Nephron progenitor cell (in vitro differentiated cells): ENCODE results near the gene FAM153A.
"Not testable (repeated sequence)": the region's sequence is repeated elsewhere in the genome, so short reads cannot be mapped to it uniquely, and the experiment has no call there.

ENCODE experiments used
- DNase-seq: peaks from one replicate; pipeline ENCODE4 v3.0.0; 2021
- H3K27ac Mint-ChIP-seq: 2 replicates; pipeline ENCODE4 v1.8.0; 2021; ENCODE audit warnings: mild to moderate bottlenecking, moderate library complexity, mixed read lengths
- H3K27me3 Mint-ChIP-seq: 2 replicates; pipeline ENCODE4 v1.8.0; 2021; ENCODE audit warnings: mild to moderate bottlenecking, low read depth, mixed read lengths; ENCODE audit not compliant: poor library complexity
- H3K36me3 Mint-ChIP-seq: 2 replicates; pipeline ENCODE4 v1.8.0; 2021; ENCODE audit warnings: low read depth, mixed read lengths
- H3K4me1 Mint-ChIP-seq: 2 replicates; pipeline ENCODE4 v1.8.0; 2021; ENCODE audit warnings: mixed read lengths
- H3K4me3 Mint-ChIP-seq: 2 replicates; pipeline ENCODE4 v1.8.0; 2021; ENCODE audit warnings: mild to moderate bottlenecking, moderate library complexity, mixed read lengths
- H3K9me3 Mint-ChIP-seq: 2 replicates; pipeline ENCODE4 v1.8.0; 2021; ENCODE audit warnings: mild to moderate bottlenecking, moderate library complexity, mixed read lengths

Gene FAM153A

GRCh38 chr5:177693671-177694517, 88.8 kb downstream of the FAM153A start:
- not testable (repeated sequence) for DNase-seq

GRCh38 chr5:177692969-177693368, 89.7 kb downstream of the FAM153A start:
- H3K9me3 Mint-ChIP-seq: peaks cover 11% of the 10 kb centered on the region
- not testable (repeated sequence) for DNase-seq, H3K27me3 Mint-ChIP-seq

More at GRCh38 chr5:177693671-177694517, 88.8 kb downstream of the FAM153A start:
- not testable (repeated sequence) for H3K4me3 Mint-ChIP-seq, H3K9me3 Mint-ChIP-seq, H3K27me3 Mint-ChIP-seq, H3K27ac Mint-ChIP-seq, H3K4me1 Mint-ChIP-seq, H3K36me3 Mint-ChIP-seq

GRCh38 chr5:177692507-177692906, 90.2 kb downstream of the FAM153A start:
- H3K4me1 Mint-ChIP-seq, H3K36me3 Mint-ChIP-seq, DNase-seq, H3K4me3 Mint-ChIP-seq, H3K27ac Mint-ChIP-seq, H3K27me3 Mint-ChIP-seq: not testable (repeated sequence)
- H3K9me3 Mint-ChIP-seq: peaks cover 11% of the 10 kb centered on the region

More at GRCh38 chr5:177692969-177693368, 89.7 kb downstream of the FAM153A start:
- H3K27ac Mint-ChIP-seq, H3K36me3 Mint-ChIP-seq, H3K4me1 Mint-ChIP-seq, H3K4me3 Mint-ChIP-seq: not testable (repeated sequence)

- H3K27ac Mint-ChIP-seq, H3K4me1 Mint-ChIP-seq, DNase-seq, H3K36me3 Mint-ChIP-seq, H3K4me3 Mint-ChIP-seq, H3K27me3 Mint-ChIP-seq, H3K9me3 Mint-ChIP-seq: not testable (repeated sequence)
Measured at GRCh38 chr5:177689011-177689610, 93.6 kb downstream of the FAM153A start.

- H3K4me1 Mint-ChIP-seq, H3K27ac Mint-ChIP-seq, H3K36me3 Mint-ChIP-seq, H3K27me3 Mint-ChIP-seq, H3K9me3 Mint-ChIP-seq, H3K4me3 Mint-ChIP-seq, DNase-seq: not testable (repeated sequence)
Measured at GRCh38 chr5:177688091-177688490, 94.6 kb downstream of the FAM153A start.

GRCh38 chr5:177681920-177682319, 100.8 kb downstream of the FAM153A start:
- not testable (repeated sequence) for H3K36me3 Mint-ChIP-seq, DNase-seq, H3K9me3 Mint-ChIP-seq, H3K4me3 Mint-ChIP-seq, H3K4me1 Mint-ChIP-seq, H3K27ac Mint-ChIP-seq
- peaks cover 16% of the 10 kb centered on the region for H3K27me3 Mint-ChIP-seq
